GM12872 (cell line): ENCODE measurements around the gene TTC7B.

ENCODE experiments used
- TF ChIP-seq, protein P1 (sequence below): IDR thresholded peaks from 3 replicates; pipeline ENCODE4 v1.5.1; 2011; ENCODE audit warnings: low read depth, mild to moderate bottlenecking, low read length, moderate library complexity; ENCODE audit not compliant: insufficient read depth

The TTC7B gene

GRCh38 chr14:90805084-90805391 lies 11.2 kb downstream of the TTC7B start:
- TF ChIP-seq, protein P1, sequence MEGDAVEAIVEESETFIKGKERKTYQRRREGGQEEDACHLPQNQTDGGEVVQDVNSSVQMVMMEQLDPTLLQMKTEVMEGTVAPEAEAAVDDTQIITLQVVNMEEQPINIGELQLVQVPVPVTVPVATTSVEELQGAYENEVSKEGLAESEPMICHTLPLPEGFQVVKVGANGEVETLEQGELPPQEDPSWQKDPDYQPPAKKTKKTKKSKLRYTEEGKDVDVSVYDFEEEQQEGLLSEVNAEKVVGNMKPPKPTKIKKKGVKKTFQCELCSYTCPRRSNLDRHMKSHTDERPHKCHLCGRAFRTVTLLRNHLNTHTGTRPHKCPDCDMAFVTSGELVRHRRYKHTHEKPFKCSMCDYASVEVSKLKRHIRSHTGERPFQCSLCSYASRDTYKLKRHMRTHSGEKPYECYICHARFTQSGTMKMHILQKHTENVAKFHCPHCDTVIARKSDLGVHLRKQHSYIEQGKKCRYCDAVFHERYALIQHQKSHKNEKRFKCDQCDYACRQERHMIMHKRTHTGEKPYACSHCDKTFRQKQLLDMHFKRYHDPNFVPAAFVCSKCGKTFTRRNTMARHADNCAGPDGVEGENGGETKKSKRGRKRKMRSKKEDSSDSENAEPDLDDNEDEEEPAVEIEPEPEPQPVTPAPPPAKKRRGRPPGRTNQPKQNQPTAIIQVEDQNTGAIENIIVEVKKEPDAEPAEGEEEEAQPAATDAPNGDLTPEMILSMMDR: no peak

DNA sequence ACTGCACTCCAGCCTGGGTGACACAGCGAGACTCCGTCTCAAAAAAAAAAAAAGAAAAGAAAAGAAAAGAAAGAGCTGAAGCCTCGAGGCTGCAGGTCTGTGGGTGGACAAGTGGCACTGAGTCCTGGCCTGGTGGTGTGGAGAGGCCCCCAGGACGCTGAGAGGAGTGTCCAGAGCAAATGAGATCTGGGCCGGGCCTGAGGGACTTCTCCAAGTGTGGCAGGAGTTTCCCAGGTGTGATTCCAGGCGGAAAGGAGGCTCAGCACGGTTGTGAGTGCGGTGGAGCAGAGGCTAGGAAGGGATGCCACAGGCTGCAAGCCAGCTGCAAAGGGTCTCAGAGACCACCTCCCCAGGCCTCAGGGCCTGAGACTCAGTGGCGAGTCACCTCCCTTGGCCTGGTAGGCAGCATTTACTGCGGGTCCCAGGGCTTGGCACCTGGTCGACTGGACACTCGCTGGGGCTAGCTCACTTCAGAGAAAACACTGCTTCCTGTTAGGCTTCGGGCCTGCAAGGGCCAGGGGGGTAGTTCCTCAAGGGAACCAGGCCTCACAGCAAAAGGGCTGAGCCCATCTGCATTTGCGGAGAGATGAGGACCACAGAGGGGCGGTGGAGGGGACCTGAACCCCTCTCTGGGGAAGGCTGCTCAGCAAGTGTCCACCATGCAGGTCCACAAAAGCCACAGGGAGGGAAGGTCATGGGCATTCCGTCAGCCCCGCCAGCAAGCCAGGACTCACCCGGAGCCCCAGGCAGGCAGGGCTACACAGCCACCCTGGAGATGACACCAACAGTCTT lies 11.7 kb downstream of the TTC7B start:
- TF ChIP-seq, protein P1: no peak

DNA sequence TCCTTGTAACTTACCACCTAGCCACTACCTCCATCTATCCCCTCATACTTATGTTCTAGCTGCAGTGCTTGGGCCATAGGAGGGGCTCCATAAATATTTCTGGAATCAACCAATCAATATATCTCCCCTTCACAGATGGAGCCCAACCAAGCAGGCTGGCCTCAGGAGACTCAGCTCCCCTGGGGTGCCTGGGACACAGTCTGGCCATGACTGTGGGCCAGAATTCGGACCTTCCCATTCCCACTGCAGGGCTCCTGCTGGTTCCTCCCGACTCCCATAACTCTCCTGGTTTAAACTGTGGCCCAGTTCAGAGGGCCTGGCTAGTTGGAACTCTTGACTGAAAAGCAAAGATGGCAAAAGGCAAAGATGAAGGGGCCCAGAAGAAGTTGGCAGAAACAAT lies 13.0 kb downstream of the TTC7B start:
- TF ChIP-seq, protein P1: no peak

DNA sequence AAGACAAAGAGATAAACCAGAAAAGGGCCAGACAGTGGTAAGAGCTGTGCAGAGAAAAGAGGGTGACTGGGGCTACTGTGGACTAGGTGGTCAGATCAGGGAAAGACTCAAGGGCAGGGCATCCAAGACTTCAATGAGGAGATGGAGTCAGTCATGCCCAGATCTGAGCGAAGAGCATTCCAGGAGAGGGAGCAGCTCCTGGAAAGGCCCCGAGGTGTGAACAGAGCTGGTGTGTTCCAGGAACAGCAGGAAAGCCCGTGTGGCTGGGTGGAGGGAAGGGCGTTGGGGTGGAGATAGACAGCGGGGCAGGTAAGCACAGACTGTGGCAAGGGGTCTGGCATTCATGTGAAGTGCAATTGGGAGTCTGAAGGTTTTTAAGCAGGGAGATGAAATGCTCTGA lies 16.8 kb downstream of the TTC7B start:
- TF ChIP-seq, protein P1: no peak

DNA sequence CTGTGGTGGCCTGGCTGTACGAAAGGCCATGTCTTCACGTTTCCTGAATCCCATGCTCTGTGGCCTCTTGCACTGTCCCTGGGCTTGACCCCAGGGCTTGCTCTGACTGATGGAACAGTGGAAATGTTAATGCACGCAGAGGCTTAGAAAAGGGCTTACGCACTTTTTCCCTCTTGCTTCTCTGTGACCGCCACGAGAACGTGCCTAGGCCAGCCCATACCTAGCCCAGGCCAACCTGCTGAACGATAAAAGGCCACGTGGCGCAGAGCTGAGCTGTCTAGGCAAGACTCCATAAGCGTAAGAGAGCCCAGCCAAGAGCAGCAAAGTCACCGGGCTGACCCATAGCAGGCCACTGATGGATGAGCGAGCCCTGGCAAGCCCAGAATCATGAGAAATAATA lies 18.3 kb downstream of the TTC7B start:
- TF ChIP-seq, protein P1: no peak

GRCh38 chr14:90797451-90797850 lies 18.8 kb downstream of the TTC7B start:
- TF ChIP-seq, protein P1: no peak

DNA sequence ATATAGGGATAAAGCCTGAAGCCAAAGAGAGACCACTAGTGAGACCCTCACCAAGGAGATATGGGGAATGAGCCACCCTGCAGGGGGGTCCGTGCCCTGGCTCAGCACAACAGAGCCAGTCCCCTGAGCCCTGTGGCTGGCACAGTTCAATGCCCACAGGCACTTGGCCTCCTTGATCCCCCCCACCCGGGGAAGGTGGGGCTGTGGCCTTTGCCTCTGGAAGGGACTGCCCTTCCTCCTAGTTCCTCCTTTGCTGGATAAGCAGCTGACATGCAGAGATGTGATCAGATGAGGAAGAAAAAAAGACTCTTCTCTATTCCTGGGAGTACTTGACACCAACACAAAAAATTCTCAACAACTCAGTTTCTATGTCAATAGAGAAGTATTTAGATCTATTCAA lies 19.9 kb downstream of the TTC7B start:
- TF ChIP-seq, protein P1: no peak
